GM18520 (cell line): ENCODE data around the gene CYB5R3.

ENCODE experiments used
- ATAC-seq: cut with Tn5 transposase; IDR thresholded peaks from one replicate; pipeline ENCODE4 v1.9.1; 2021; ENCODE audit not compliant: unreplicated experiment

Gene CYB5R3

GRCh38 chr22:42649246-42650099 lies at the start of gene CYB5R3:
Gene CYB5R3 (minus strand): TSS chr22:42649392. CDS start chr22:42649315, 77 bp downstream.
- ATAC-seq, result peak; percentile 43

- no peak for ATAC-seq
Observed at GRCh38 chr22:42697542-42698013, 48.4 kb upstream of the CYB5R3 start.

GRCh38 chr22:42696331-42696967 lies 47.3 kb upstream of the CYB5R3 start:
- ATAC-seq, result no peak

GRCh38 chr22:42695294-42695693 lies 46.1 kb upstream of the CYB5R3 start:
- no peak for ATAC-seq

- no peak for ATAC-seq
Observed at GRCh38 chr22:42693763-42694683, 44.8 kb upstream of the CYB5R3 start.

- no peak for ATAC-seq
Observed at GRCh38 chr22:42693055-42693762, 44.0 kb upstream of the CYB5R3 start.

- no peak for ATAC-seq
Observed at GRCh38 chr22:42692239-42693054, 43.3 kb upstream of the CYB5R3 start.

GRCh38 chr22:42691440-42691839 lies 42.2 kb upstream of the CYB5R3 start:
- ATAC-seq, result no peak

GRCh38 chr22:42688241-42689211 lies 39.3 kb upstream of the CYB5R3 start:
- ATAC-seq, result no peak

- no peak for ATAC-seq
Observed at GRCh38 chr22:42686756-42687491, 37.7 kb upstream of the CYB5R3 start.

- ATAC-seq, result no peak
Observed at GRCh38 chr22:42685941-42686653, 36.9 kb upstream of the CYB5R3 start.

GRCh38 chr22:42684462-42685195 lies 35.4 kb upstream of the CYB5R3 start:
- no peak for ATAC-seq

- ATAC-seq, result no peak
Observed at GRCh38 chr22:42683578-42684283, 34.5 kb upstream of the CYB5R3 start.

- ATAC-seq, result no peak
Observed at GRCh38 chr22:42682113-42682851, 33.1 kb upstream of the CYB5R3 start.

GRCh38 chr22:42680648-42681047 lies 31.5 kb upstream of the CYB5R3 start:
- no peak for ATAC-seq
